HCEC 1CT (cell line): Measurements from ENCODE around the gene CATSPERE.

Experiments used
- DNase-seq: peaks from one replicate; pipeline ENCODE4 v3.0.0-alpha.2; 2017

Gene CATSPERE

GRCh38 chr1:244461245-244462071, at the start of gene CATSPERE:
TSS of gene CATSPERE (plus strand) at chr1:244461273. CDS start at chr1:244461430, 157 bp downstream.
- DNase-seq, result peak; percentile 75

DNA sequence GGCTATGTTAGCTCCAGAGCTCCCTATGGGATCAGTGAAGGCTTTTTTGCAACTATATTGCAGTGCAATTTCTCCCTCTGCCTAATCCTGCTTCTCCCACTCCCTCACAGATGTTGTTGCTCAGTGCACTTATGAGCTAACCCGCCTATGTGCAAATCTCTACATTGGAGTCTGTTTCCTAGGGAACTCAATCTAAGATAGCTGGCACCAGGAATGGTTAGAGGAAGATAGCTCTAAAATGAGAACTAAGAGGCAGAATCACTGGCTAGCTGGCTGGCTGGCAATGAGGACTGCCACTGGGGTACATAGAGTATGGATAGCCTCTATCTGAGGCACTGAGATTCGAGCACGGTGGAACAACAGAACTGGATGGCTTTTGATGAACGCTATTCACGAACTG, 48.9 kb upstream of the CATSPERE start:
- no peak for DNase-seq

DNA sequence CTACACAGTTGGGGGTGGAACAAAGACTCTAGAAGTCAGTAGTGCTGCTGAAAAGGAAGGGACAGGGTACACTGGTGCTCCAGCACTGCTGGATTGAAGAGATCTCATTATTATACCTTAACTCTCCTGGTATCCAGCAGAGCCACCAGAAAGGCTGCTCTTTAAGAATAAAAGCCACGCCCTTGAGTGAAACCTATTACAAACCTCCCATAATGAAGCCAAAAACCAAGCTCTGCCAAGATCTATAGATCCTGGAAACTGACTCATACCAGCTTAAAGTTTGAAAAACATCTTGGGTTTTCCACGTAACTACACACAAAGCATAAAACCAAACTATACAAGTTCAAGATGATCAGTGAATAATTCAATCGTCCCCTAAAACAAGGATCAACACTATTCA, 47.3 kb upstream of the CATSPERE start:
- DNase-seq, result no peak

GRCh38 chr1:244414543-244414942, 46.5 kb upstream of the CATSPERE start:
- DNase-seq, result peak; percentile 42

DNA sequence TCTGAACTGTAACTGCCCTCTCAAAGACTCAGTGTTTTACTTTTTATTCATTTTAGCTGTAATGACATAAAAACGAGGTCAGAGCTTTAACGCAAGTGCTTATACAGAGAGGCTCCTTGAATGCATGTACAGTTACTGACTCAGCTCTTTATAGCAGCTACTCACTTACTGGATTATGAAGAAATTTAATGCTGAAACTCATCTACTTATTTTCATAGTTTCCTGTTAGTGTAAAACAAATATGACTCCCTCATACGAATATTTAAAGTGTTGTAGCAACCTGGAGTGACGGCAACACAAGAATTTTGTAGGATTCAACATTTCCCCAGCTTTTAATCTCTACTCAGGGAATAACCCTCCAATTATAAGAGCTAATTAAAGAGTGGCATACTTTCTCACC, 42.0 kb upstream of the CATSPERE start:
- DNase-seq, result no peak

DNA sequence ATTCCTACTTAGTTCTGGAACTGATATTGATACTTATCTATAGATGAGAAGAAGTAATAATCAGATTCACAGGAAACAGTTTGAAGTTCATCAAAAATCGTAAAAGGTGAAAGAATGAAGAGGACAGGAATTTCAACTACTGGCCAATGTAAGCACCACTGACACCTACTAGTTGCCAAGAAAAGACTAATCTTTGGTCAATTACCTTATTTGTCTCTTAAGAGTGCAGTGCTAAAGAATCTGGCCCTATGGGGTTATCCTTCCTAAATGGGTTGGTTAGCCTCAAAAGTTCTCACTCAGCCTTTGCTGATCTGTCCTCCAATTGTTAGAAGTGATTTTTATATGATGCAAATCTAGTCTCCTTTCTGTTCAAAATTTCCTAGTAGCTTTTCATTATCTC, 38.9 kb upstream of the CATSPERE start:
- no peak for DNase-seq

DNA sequence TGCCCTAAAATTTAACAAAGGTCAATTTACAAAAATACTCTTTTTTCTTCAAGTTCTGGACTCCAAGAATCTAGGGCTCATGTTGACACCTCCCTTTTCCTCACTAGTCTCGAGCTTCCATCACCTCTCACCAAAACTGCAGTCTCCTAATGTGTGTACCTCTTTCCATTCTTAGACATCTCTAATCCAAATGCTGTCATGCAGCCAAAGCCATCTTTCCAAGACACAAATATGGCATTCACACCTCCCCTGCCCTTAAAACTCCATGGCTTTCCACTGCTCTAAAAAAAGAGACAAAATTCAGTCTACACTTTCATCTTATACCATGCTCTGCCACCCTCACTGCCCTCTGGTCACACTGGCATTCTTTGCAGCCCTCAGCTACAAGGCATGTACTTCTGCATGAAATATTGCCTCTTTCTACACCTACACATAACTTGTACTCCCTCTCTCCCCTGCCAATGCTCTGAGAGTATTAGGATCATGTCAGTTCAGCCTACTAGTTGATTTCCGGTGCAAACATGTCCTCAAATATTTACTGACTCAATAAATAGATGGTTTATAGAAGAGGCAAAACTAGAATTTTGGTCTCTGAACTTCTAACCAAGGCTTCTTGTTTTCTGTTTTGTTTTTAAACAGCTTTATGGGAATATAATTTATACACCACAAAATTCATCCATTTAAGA, 36.3 kb upstream of the CATSPERE start:
- DNase-seq, result no peak

GRCh38 chr1:244427647-244428046, 33.4 kb upstream of the CATSPERE start:
- DNase-seq, result no peak

DNA sequence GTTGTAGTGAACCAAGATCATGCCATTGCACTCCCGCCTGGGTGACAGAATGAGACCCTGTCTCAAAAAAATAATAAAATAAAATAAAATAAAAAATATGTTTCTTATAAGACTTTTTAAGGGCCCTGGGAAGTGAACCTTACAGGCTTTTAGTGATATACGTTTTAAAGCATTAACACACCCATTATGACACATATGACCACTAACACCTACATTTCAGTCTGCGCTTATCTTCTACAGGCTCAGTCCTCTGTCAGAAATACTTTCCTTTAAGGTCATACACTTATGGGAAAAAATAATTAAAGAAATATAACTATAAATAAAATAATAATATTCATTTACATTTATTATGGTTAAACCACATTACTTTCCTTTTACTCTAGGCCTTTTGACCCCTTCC, 31.3 kb upstream of the CATSPERE start:
- no peak for DNase-seq

DNA sequence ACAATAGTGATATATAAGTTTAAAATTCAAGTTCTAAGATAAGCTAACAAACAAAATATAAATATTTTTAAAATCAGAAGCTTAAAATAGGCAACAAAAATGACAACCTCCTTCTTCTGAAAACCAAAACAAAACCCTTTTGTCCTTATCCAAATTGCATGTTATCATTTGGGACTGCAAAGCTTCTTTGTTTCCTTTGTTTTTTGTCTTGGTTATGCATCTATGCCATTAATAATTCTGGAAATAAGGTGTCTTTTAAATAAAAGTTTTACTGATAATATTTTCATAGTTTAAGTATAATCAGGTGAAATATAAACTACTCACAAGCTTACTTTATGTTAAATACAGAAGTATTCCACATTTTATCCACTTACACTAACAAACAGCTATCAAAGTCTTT, 29.9 kb upstream of the CATSPERE start:
- no peak for DNase-seq

GRCh38 chr1:244435562-244436205, 25.4 kb upstream of the CATSPERE start:
- peak; percentile 88 for DNase-seq

GRCh38 chr1:244436336-244437085, 24.6 kb upstream of the CATSPERE start:
- DNase-seq, result peak; percentile 60

GRCh38 chr1:244437086-244437468, 24.0 kb upstream of the CATSPERE start:
- peak; percentile 81 for DNase-seq

GRCh38 chr1:244439391-244440032, 21.6 kb upstream of the CATSPERE start:
- DNase-seq, result no peak

DNA sequence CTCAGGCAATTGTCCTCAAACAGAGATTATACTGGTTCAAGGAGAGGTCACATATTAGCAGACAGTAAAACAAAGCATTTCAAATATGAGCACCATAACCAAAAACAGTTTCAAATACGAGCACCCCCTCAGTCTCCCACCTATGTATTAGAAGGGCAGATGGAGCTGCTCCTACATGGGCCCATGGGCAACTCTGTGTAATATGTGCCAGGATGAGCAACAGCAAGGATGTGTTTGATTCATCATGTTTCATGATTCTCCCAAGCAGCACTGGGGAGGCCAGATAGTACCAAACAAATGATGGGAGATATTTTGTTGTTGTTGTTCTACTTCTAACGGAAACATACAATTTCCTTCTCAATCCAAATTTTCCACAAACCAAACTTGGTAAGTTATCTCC, 18.2 kb upstream of the CATSPERE start:
- DNase-seq, result no peak

GRCh38 chr1:244444854-244445253, 16.2 kb upstream of the CATSPERE start:
- DNase-seq, result no peak

- peak; percentile 32 for DNase-seq
Measured at GRCh38 chr1:244445320-244446181, 15.5 kb upstream of the CATSPERE start.

DNA sequence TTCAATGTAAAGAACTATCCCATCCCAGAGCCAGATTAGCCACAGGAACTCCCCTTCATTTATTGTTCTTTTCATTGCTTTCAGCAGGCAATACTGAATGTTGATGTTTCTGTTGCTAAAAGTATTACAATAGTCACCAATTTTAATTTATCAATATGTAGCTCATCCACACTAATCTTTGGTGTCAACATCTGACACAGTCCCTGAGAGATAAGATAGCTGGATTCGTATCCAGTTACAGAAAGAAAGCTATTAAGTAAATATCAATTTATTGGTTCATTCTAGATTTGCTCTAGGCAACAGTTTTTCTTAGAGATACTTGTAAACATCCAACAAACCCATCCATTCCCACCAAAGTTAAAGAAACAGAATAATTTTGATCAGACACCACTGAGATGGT, 14.0 kb upstream of the CATSPERE start:
- no peak for DNase-seq

DNA sequence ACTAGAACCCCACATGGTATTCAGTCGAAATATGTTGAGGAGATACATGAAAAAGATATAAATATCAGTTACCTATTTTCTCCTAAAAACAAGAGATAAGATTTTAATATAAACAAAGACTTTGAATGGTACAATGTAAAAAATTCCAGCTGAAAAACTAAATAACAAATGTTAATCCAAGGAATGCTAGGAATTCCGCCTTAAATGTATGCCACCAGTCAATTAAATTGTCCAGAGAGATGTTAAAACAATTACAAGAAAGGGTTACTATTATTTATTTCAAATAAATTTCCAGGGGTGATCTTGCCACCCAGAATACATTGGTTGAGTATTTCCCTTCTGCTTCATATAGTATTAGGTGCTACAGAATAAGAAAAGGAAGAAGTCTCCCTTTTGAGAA, 13.5 kb upstream of the CATSPERE start:
- no peak for DNase-seq

- peak; percentile 25 for DNase-seq
Measured at GRCh38 chr1:244448279-244449036, 12.6 kb upstream of the CATSPERE start.
